Measurements from ENCODE around the gene RAD51B. TPM values are rescaled to one million over a fixed set of nuclear protein-coding genes. Genes with fewer than 3 reads are reported as not detected.

RAD51B gene
- total RNA-seq, 1 experiment from 2014 or later = 16.7 TPM

- Histone ChIP-seq H2BK120ac (ENCODE audit: low read depth, low read length, poor library complexity, severe bottlenecking) (no peak overlapping the region), H3K23me2 (ENCODE audit: insufficient read length, low read depth, low read length, poor library complexity, severe bottlenecking) (no peaks in the 10 kb centered on the region), H3K56ac (ENCODE audit: insufficient read length, low read depth, low read length) (no peak overlapping the region), H3K4me1 (ENCODE audit: insufficient read depth, low read length) (no peaks in the 10 kb centered on the region), H3K23ac (ENCODE audit: insufficient read length, low read depth, low read length) (no peak overlapping the region), H3K14ac (ENCODE audit: insufficient read depth, low read length) (no peak overlapping the region), H4K20me1 (ENCODE audit: control insufficient read depth, insufficient read depth, insufficient read length) (no peaks in the 10 kb centered on the region), H3K27me3 (ENCODE audit: insufficient read depth, low read length) (no peaks in the 10 kb centered on the region), H3K4ac (ENCODE audit: low read depth, low read length) (no peak overlapping the region), H3K27ac (ENCODE audit: insufficient read length, low read depth, low read length) (no peak overlapping the region), H2BK20ac (ENCODE audit: low read depth, low read length, poor library complexity, severe bottlenecking) (no peak overlapping the region), H2AFZ (ENCODE audit: low read length) (no peak overlapping the region), H3K4me2 (ENCODE audit: insufficient read depth, insufficient read length, low read length) (no peak overlapping the region), H3K18ac (ENCODE audit: insufficient read length, low read depth, low read length) (no peak overlapping the region), H3K79me1 (ENCODE audit: insufficient read depth, low read depth, low read length, poor library complexity, severe bottlenecking) (no peaks in the 10 kb centered on the region), H3T11ph (ENCODE audit: low read length) (no peak overlapping the region), H4K5ac (ENCODE audit: insufficient read length, low read depth, low read length) (no peak overlapping the region), H2BK15ac (ENCODE audit: low read depth, low read length) (no peak overlapping the region), H2BK12ac (ENCODE audit: insufficient read length, low read depth, low read length) (no peak overlapping the region), H4K8ac (replicated peaks; ENCODE audit: insufficient read length, low read depth, low read length) (no peak overlapping the region), H3K79me2 (ENCODE audit: insufficient read depth, low read length) (no peaks in the 10 kb centered on the region), H4K91ac (ENCODE audit: insufficient read length, low read depth, low read length) (no peak overlapping the region), H3K9ac (ENCODE audit: extremely low read depth, insufficient read length, low read length) (no peak overlapping the region), H2AK5ac (ENCODE audit: insufficient read length, low read length) (no peak overlapping the region), H3K9me3 (ENCODE audit: control insufficient read depth, low read depth, low read length) (no peaks in the 10 kb centered on the region), H2BK5ac (ENCODE audit: insufficient read length, low read length) (no peak overlapping the region)
- Mint-ChIP-seq H3K4me3 (no peak overlapping the region), H3K36me3 (ENCODE audit: insufficient read depth in 1 of 3, low read depth in 3 of 3) (no peaks in the 10 kb centered on the region), H3K9me3 (no peaks in the 10 kb centered on the region), H3K27ac (no peak overlapping the region), H3K27me3 (ENCODE audit: low read depth) (no peaks in the 10 kb centered on the region; the same call in 1 of the 2 replicates), H3K4me1 (peaks cover 6 to 7% of the 10 kb centered on the region in 2 experiments)
- no CpG with 5 or more reads among the region's 3 CpGs for WGBS (ENCODE audit: extremely low coverage, insufficient read length, low lambda C conversion rate)
- no peak for DNase-seq
- TF ChIP-seq, protein P1, sequence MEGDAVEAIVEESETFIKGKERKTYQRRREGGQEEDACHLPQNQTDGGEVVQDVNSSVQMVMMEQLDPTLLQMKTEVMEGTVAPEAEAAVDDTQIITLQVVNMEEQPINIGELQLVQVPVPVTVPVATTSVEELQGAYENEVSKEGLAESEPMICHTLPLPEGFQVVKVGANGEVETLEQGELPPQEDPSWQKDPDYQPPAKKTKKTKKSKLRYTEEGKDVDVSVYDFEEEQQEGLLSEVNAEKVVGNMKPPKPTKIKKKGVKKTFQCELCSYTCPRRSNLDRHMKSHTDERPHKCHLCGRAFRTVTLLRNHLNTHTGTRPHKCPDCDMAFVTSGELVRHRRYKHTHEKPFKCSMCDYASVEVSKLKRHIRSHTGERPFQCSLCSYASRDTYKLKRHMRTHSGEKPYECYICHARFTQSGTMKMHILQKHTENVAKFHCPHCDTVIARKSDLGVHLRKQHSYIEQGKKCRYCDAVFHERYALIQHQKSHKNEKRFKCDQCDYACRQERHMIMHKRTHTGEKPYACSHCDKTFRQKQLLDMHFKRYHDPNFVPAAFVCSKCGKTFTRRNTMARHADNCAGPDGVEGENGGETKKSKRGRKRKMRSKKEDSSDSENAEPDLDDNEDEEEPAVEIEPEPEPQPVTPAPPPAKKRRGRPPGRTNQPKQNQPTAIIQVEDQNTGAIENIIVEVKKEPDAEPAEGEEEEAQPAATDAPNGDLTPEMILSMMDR (conservative IDR thresholded peaks at IDR 0.05) = no peak
These were observed 622.0 kb downstream of the RAD51B start for GRCh38 chr14:68441542-68441941.
